ENCODE results near the gene TGFB2.

DNA sequence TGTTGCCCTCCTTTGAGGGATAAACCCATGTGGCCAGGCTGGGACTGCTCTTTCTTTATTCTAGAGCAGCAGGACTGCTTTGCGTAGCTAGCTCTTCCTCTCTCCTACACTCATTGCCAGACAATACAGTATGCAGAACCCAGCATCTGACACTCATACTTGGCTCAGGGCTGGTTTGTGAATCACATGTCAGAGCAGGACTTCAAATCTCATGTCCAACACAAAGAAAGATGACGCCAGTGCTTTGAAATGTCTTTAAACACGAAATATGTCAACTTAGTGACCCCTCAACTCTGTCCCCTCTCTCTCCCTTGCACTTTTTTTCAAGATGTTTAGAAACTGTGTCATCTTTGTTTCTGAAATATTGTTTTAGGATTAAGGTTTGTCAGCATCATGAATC lies 135.0 kb downstream of the TGFB2 start:
- TF ChIP-seq CTCF (IDR thresholded peaks at IDR 0.05; ENCODE audit: insufficient read depth, low read length) (no peak), POLR2AphosphoS5 (IDR thresholded peaks at IDR 0.05; ENCODE audit: low read depth) (no peak), GABPA (IDR thresholded peaks at IDR 0.05; ENCODE audit: low read depth) (no peak), SPI1 (IDR thresholded peaks at IDR 0.05; ENCODE audit: borderline replicate concordance, low read depth) (no peak)
- TF ChIP-seq, protein P1, sequence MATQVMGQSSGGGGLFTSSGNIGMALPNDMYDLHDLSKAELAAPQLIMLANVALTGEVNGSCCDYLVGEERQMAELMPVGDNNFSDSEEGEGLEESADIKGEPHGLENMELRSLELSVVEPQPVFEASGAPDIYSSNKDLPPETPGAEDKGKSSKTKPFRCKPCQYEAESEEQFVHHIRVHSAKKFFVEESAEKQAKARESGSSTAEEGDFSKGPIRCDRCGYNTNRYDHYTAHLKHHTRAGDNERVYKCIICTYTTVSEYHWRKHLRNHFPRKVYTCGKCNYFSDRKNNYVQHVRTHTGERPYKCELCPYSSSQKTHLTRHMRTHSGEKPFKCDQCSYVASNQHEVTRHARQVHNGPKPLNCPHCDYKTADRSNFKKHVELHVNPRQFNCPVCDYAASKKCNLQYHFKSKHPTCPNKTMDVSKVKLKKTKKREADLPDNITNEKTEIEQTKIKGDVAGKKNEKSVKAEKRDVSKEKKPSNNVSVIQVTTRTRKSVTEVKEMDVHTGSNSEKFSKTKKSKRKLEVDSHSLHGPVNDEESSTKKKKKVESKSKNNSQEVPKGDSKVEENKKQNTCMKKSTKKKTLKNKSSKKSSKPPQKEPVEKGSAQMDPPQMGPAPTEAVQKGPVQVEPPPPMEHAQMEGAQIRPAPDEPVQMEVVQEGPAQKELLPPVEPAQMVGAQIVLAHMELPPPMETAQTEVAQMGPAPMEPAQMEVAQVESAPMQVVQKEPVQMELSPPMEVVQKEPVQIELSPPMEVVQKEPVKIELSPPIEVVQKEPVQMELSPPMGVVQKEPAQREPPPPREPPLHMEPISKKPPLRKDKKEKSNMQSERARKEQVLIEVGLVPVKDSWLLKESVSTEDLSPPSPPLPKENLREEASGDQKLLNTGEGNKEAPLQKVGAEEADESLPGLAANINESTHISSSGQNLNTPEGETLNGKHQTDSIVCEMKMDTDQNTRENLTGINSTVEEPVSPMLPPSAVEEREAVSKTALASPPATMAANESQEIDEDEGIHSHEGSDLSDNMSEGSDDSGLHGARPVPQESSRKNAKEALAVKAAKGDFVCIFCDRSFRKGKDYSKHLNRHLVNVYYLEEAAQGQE (IDR thresholded peaks at IDR 0.05; ENCODE audit: insufficient replicate concordance, low read depth): no peak
